DMS114 treated with DMSO at 0.1 percent for 48 hours (cell line): ENCODE data around the gene GNA12.
A peak's percentile ranks its signal among the peaks of the same experiment; 100 is the strongest.
"Not testable (repeated sequence)": the region's sequence is repeated elsewhere in the genome, so short reads cannot be mapped to it uniquely, and the experiment has no call there.

Source experiments
- DNase-seq: peaks from one replicate; lab custom pipeline; 2025; ENCODE audit not compliant: unreplicated experiment; lab: John Stamatoyannopoulos, UW

GNA12 gene

DNA sequence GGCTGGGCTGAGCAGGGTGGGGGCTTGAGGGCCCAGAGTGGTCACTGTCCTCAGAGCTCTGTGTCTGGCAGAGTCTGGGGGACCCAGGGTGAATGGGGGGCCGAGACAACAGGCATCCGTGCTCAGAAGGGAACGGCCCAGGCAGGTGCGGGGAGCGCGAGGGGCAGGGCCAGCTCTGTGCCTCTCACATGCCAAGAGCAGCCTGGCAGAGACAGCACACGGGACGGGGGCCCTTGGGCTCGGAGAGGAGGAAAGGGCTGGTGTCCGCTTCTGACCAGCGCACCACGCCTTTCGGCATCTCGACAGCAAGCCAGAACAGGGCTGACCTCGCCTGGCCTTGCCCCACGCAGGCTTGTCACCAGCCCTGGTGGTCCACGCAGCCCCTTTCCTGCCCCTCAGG is 142.7 kb downstream of the GNA12 start:
- no peak for DNase-seq

DNA sequence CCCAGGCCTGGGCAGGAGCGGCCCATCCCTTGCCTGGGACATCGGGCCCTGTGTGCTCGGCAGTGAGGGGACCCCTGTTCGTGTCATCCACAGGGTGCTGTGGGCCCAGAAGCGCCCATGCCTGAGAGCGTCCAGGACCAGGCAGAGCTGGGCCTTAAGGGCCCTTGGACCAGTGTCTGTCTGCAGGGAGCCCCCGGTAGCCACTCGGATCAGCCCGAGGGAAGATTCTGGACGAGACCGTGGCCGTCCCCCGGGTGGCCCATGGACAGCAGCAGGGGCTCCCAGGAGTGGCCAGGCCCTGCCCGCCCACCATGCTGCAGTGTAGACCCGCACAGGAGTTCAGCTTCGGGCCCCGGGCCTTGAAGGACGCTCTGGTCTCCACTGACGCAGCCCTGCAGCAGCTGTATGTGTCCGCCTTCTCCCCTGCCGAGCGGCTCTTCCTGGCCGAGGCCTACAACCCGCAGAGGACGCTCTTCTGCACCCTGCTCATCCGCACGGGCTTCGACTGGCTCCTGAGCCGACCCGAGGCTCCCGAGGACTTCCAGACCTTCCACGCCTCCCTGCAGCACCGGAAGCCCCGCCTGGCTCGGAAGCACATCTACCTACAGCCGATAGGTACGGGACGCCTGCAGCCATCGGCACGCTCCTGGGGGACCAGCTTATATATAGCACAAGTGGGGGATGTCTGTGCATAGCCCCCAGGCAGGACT is 143.8 kb downstream of the GNA12 start:
- no peak for DNase-seq

DNA sequence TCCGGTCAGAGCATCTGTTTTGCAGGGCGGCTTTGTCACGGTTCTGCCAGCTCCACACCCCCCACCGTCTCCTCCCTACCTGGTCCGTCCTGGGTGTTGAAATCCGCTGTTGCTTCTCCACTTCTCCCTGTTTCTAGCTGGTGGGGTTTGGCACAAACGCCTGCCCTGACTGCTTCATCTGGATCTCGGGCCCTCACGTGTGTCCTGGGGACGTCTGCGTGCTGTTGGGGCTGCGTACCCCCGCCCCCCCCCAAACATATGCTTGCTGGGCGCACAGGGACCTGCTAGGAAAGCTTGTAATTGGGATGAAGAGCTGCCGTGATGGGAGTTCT is 144.9 kb downstream of the GNA12 start:
- DNase-seq = no peak

DNA sequence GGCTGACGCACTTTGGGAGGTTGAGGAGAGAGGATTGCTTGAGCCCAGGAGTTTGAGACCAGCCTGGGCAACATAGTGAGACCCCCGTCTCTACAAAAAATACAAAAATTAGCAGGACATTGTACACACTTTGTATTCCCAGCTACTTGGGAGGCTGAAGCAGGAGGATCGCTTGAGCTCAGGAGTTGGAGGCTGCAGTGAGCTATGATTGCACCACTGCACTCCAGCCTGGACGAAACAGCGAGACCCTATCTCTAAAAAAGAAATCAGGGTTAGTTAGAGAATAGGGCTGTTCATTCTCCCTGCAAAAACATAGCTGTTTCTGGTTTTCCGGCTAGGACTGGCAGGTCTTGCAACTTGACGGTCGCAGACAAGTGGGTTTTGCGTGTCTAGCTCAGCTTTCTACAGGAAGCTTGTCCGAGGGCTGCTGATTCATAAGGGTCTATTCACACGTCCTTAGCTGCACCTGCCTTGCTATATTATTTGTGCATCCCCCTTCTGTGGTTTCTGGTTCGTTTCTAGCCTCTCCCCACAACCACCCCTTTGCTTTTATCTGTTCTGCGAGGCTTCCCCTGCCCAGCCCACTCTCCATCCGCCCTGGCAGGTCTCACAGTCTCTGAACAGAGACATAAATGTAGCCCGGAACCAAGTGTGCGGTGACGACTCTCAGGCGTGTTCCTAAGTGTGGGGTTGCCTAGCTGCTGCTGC is 145.4 kb downstream of the GNA12 start:
- no peak for DNase-seq

DNA sequence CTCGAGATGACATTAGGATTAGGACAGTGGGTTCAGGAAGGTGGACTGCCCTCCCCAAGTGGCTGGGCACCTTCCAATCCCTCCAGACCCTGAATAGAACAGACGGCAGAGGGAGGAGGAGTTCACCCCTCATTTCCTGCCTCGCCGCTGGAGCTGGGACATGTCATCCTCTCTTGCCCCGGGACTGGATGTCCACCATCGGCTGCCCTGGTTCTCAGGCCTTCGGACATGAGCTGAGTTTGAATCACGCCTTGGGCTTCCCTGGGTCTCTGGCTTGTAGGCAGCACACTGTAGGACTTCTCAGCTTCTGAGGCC is 150.0 kb downstream of the GNA12 start:
- not testable (repeated sequence) for DNase-seq

DNA sequence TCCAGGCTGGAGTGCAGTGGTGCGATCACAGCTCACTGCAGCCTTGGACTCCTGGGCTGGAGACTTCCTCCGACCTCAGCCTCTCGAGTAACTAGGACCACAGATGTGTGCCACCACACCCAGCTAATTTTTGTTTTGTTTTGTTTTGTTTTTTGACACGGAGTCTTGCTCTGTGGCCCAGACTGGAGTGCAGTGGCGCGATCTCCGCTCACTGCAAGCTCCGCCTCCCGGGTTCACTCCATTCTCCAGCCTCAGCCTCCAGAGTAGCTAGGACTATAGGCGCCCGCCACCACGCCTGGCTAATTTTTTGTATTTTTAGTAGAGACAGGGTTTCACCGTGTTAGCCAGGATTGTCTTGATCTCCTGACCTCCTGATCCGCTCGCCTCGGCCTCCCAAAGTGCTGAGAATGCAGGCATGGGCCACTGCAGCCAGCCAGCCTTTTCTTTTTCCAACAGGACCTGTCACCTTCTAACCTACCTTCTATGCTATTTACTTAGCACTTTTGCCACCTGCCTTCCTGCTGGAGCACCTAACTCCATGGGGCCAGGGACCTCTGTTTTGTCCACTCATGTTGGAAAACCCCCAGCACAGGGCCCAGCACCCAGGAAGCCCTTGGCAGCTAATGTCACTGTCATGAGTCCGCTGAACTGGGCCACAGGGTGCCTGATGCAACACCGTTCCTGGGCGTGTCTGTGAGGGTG is 150.5 kb downstream of the GNA12 start:
- DNase-seq = not testable (repeated sequence)

DNA sequence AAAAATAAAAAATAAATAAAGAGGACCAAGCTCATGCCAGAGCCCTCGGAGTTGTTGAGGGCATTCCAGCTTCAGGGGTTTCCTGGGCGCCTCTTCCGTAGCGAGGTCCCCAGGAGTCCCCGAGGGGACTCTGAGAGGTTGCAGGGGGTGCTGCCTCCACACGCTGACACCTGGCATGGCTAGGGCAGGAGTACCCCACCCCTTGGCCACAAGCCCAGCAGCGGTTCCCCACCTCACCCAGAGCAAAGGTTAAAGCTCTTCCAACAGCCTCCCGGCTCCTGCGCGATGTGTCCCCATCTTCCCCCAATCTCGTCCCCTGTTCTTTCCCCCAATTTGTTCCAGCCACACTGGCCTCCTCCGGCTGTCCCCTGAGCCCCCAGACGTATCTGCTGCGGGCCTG is 151.6 kb downstream of the GNA12 start:
- DNase-seq = no peak

DNA sequence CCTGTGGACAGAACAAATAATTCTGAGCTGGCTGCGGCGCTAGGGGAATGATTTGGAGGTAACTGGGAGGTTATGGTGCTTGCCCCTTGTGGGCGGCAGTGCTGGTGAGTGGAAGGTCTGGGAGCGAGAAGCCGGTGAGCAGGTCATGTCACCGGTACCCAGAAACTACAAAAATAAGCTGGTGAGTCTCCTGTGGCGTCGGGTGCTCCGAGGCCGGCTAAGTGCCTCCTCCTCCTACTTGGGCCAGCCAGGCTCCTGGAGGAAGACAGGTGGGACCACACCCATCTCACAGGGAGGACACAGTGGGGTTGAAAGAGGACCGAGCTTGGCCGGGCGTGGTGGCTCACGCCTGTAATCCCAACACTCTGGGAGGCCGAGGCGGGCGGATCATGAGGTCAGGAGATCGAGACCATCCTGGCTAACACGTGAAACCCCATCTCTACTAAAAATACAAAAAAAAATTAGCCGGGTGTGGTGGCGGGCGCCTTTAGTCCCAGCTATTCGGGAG is 152.1 kb downstream of the GNA12 start:
- not testable (repeated sequence) for DNase-seq

DNA sequence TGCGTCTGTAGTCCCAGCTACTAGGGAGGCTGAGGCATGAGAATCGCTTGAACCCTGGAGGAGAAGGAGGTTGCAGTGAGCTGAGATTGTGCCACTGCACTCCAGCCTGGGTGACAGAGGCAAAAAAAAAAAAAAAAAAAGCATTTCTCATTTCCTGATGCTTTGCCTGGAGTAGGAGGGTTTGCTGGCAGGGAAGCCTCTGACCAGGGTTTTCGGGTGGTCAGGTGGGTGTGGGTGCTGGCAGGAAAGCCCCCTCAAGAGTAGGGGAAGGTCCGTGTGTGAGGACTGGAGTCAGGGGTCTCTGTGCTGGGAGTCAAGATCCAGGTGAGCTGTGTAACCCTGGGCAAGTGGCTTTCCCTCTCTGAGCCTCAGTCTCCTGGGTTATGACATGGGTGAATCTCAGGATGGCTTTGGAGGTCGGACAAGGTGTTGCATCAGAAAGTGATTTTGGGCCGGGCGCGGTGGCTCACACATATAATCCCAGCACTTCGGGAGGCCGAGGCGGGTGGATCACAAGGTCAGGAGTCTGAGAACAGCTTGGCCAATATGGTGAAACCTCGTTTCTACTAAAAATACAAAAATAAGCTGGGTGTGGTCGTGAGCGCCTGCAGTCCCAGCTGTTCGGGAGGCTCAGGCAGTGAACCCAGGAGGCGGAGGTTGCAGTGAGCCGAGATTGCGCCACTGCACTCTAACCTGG is 152.9 kb downstream of the GNA12 start:
- no peak for DNase-seq

DNA sequence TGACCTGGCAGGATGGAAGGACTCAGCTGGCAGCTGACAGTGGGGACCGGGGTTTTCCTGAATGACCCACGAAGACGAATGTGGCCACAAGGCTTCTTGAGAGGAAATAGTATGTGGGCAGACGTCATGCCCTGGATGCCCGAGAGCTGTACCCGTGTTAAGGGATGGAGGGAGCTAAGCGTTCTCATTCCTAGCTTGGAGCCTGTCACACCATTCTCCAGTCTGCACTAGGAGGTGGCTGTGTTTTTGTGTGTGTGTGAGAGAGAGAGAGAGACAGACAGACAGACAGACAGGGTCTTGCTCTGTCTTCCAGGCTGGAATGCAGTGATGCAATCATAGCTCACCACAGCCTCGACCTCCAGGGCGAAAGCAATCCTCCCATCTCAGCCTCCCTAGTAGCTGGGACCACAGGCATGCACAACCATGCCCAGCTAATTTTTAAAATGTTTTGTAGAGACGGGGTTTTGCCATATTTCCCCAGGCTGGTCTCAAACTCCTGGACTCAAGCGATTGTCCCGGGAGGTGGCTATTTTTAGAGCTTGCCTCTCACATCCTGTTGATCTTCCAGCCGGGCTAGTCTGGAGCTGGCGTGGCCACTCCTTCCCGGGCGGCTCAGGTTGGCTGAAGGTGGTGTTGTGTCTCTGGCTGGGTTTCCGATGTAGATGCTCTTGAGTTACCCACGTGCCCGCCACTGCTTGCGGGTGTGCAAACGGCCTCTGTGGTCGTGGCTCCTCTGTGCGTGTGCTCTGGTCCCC is 154.0 kb downstream of the GNA12 start:
- DNase-seq = no peak

DNA sequence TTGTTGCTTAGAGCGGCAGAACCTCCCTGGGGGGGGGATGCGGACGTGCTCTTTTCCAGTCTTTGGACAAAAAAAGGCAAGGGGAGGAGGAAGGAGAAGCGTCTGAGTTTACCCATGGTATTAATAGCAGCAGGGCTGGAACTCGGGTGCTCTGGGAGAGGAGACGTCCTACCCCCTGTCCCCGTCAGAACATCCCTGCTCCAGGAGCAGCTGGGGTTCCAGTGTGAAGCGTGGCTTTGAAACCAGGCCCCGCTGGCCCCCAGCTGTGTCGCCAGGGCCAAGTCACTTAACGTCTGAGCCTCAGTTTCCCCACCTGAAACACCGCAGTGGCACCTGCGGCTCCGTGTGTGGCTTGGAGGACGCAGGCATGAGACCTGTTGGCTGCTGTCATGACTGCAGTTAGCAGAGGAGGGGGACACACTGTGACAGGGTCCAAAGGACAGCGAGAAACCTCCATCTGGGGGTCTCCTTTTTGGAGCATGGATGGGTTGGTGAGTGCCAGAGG is 154.7 kb downstream of the GNA12 start:
- DNase-seq = no peak

DNA sequence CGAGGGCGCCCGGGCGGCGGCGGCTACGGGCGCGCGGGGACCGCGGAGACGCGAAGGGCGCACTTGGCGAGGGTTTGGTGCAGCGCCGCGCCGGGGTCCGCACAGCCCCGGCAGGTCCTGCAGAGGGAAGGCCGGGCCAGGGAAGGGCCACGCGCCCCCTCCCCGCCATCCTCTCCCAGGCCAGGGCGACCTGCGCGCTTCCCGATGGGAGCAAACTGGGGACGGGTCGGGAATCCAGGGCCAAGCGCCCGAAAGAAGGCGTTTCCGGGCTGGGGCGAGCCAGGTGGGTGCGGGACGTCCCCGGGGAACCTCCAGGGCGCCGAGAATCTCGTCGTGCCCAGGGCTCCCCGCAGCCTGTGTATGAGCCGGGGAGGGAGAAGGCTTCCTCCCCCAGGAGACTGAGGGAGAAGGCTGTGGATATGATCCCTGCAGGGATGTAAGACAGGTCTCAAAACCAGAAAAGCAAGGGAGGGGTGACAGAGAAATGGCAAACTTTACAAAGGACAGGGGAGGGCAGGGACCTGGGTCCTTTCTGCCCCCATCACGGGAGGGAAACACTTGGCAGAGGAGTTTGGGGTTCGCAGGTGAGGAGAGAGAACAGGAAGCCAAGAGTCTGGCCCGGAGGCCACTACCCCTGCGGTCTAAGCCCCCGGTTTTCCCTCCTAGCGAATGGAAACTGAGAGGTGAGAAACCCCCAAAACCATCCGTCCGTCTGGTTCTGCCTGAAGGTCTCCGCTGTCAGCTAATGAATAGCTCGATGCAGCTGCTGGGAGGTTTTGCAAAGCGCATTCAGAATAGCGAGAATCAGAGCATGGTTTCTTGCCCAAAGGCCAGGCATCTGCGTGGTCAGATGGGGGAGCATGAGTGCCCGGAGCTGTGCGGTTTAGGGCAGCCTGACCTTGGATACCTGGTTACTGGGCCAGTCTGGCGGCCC is 155.4 kb downstream of the GNA12 start:
- DNase-seq = no peak

DNA sequence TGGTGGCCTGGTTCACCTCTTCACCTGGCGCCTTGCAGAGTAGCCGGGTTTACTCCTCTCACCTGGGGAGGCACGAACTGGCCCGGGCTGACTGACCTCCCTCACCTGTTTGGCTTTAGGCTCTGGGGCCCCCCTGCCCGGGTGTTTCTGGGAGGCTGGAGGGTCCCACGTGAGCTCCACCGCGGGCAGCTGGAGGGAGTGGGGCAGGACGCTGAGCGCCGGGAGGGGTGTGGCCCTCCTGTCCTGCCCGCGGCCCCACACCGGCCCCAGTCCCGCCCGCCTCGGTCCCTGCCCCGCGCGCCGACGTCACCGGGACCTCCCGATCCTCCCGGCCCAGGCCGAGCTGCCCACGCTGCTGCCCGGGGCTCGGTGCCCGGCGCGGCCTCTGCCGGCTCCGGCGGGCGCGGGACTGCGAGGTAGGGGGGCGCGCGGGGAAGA is 156.2 kb downstream of the GNA12 start, which contains the start of gene AMZ1:
Gene AMZ1 (plus strand): TSS at position 322 of the 438 bp plus-strand sequence. CDS start 12,250 bp downstream, outside the sequence.
- DNase-seq = no peak

DNA sequence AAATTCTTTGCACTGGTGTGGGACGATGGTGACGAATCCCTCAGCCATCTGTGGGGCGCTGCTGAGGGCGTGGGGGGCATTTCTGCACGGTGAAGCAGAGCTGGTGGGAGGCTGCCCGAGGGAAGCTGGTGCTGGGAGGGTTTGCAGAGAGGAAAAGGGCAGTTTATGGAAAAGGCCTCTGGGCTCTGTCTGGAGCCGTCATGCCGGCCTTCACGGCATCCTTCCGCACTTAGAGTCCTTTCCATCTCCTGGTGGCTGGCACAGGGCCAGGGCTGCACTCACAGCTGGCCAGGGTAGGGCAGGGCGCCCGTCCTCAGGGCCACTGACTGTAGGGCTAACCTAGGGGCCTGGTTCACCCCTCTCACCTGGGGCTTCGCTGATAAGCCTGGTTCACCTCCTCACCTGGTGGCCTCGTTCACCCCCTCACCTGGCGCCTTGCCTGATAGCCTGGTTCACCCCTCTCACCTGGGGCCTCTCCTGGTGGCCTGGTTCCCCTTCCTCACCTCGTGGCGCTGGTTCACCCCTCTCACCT is 156.7 kb downstream of the GNA12 start:
- no peak for DNase-seq

DNA sequence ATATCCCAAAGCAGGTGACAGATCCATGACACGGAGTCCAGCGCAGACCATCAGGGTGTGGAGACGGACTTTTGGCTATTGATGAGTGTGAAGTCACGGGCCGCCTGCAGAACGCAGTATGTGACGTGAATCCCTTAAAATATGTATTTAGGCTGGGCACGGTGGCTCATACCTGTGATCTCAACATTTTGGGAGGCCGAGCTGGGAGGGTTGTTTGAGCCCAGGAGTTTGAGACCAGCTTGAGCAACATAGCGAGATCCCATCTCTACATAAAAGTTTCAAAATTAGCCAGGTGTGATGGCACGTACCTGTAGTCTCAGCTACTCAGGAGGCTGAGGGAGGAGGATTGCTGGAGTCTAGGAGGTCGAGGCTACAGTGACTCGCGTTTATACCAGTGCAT is 158.0 kb downstream of the GNA12 start:
- DNase-seq = no peak

DNA sequence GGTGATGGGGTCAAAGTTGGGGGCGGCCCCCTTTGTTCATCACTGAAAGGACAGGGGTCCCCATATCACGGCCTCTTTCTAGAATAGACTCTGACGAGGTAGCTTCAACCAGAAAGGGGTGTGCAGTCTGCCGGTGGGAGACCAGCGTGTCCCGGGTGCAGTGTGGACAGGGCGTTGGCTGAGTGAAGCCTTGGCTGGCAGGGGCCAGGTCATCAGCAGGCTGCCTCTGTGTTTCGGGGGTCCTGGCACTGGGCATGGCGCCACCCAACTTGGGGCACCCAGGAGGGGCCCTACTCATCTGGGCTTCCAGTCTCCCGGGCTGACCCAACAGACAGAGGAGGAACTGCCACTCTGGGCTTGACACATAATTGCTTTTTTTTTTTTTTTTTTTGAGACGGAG is 159.6 kb downstream of the GNA12 start:
- no peak for DNase-seq

DNA sequence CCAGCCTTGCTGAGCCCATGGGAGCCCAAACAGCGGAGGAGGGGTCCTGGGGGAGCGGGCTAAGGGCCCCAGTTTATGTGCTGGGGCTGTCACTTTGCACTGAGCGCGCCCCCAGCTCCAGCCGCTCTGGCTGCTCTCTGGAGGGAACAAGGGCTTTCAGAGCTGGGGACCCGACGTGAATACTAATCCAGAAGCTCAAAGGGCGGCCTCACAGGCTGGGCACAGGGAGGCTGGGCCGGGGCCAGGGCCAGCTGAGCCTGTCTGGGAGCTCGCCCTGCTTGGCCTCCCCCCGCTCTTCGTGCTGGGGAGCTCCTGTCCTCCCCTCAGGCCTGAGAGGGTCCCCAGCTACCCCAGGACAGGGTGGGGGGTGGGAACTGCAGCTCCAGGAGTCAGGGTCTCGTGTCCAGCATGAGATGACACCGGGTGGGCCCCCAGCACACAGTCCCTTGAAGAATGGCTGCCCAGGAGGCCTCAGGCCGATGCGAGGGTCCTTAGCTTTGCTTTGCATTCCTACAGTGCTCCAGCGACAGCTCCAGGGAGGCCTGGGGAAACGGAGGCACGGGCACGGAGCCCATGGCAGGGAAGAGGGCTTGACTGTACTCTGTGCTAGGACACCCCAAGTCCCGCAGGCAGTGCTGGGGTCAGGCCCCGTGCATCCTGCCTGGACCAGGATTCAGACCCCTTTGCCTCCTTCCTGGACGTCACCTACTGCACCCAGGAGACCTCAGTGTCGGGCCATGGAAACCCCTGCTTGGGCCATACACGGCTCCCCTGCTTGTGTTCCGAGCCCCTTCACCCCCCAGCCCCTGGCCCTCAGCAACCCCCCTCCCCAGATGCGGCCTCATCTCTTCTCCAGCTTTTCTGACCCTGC is 161.9 kb downstream of the GNA12 start:
- DNase-seq = no peak

DNA sequence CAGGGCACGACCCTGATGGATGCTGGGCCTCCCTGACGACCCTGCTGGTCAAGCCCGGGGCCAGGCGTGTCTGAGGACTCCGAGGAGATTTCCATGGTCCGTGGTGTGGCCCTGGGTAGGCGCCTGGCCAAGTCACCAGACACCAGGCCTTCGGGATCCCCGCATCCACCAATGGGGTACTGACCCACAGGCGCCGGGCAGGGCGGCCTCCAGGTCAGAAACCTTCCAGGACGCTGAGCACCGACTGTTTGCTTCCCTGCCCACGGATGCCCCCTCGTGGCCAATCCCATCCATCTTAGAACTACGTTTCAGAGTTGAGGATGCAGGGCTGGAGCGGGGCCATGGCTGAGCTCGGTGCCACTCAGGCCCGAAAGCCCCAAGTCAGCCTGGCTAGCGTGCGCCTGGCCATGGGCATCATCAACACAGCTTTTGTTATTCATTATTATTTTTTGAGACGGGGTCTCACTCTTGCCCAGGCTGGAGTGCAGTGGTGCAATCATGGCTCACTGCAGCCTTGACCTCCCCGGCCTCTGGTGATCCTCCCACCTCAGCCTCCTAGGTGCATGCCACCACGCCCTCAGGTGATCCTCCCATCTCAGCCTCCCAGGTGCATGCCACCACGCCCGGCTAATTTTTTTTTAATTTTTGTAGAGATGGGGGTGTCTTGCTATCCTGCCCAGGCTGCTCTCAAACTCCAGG is 163.2 kb downstream of the GNA12 start:
- DNase-seq = peak; percentile 17
